ENCODE measurements around the gene BICRA. TPM values are rescaled to one million over a fixed set of nuclear protein-coding genes. Genes with fewer than 3 reads are reported as not detected.
A peak's percentile ranks its signal among the peaks of the same experiment; 100 is the strongest.

BICRA gene
- total and polyA plus RNA-seq, 12 donors: 1.8 to 24.6 (median 9.0) TPM

DNA sequence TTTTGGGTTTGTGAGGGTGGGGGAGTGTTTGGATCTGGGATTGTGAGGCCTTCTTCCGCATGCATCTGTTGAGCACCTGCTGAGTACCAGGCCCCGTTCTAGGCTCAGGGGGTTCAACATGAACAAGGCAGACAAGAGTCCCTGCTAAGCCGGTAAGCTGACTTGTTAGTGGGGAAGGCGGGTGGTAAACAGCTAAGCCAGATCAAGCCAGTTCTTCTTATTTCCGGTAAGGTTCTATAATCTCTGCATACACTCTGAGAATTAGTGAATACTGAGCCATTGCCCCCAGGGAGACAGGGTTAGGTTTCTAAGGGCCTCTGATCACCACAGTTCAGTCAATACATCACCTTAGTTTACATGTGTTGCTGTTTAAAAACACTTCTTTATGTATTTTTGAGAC lies 94.4 kb downstream of the BICRA start:
- intact Hi-C loops (cut with DNase I): loop anchor here in 1 of 2 donors (10.0 kb wide), 1 partner anchor 168 kb away; no protein-coding TSS in a partner anchor
- Histone ChIP-seq H3K27ac (no peak overlapping the region), H3K4me3 (no peak overlapping the region), H3K4me1 (replicated peaks in 1 of 2) (no peaks in the 10 kb centered on the region), H3K9me3 (replicated peaks in 1 of 3) (no peaks in the 10 kb centered on the region), H3K27me3 (no peaks in the 10 kb centered on the region), H3K36me3 (replicated peaks in 1 of 2) (peaks cover 0 to 39% of the 10 kb centered on the region in 2 donors)
- DNase-seq: no peak
- WGBS, 4 donors: 92 to 98% (median 95%) methylated on average over 5 of the region's 5 CpGs
- TF ChIP-seq POLR2A (IDR thresholded peaks at IDR 0.05): no peak
- TF ChIP-seq, protein P1, sequence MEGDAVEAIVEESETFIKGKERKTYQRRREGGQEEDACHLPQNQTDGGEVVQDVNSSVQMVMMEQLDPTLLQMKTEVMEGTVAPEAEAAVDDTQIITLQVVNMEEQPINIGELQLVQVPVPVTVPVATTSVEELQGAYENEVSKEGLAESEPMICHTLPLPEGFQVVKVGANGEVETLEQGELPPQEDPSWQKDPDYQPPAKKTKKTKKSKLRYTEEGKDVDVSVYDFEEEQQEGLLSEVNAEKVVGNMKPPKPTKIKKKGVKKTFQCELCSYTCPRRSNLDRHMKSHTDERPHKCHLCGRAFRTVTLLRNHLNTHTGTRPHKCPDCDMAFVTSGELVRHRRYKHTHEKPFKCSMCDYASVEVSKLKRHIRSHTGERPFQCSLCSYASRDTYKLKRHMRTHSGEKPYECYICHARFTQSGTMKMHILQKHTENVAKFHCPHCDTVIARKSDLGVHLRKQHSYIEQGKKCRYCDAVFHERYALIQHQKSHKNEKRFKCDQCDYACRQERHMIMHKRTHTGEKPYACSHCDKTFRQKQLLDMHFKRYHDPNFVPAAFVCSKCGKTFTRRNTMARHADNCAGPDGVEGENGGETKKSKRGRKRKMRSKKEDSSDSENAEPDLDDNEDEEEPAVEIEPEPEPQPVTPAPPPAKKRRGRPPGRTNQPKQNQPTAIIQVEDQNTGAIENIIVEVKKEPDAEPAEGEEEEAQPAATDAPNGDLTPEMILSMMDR (IDR thresholded peaks at IDR 0.05): no peak

DNA sequence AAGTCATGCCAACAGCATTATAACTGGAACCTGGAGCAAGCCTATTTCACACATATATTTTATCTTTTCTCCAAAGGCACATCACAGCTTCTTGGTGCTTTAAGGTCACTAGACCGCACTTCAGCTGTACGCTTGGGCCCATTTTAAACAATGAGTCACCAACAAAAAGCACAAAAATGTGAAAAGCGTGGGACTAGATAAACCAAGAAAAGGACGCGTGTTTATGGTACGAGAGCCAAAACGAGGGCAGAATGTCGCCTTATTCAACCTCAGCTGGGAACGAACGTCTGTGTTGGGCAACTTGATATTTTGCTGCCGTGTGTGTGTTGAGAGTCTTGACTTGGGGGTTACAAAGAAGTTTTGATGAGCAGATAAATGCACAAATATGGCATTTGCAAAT lies 95.1 kb downstream of the BICRA start:
- 92 to 95% (median 92%) methylated on average over 10 to 11 of the region's 11 CpGs for WGBS, 4 donors
- intact Hi-C loops (cut with DNase I): loop anchor here in 1 of 2 donors (10.0 kb wide), 1 partner anchor 169 kb away; no protein-coding TSS in a partner anchor
- Histone ChIP-seq H3K27ac (no peak overlapping the region), H3K9me3 (replicated peaks in 1 of 3) (no peaks in the 10 kb centered on the region), H3K4me3 (no peak overlapping the region), H3K27me3 (no peaks in the 10 kb centered on the region), H3K36me3 (replicated peaks in 1 of 2) (peaks cover 0 to 32% of the 10 kb centered on the region in 2 donors), H3K4me1 (replicated peaks in 1 of 2) (no peaks in the 10 kb centered on the region)
- TF ChIP-seq POLR2A (IDR thresholded peaks at IDR 0.05): no peak
- TF ChIP-seq, protein P1 (IDR thresholded peaks at IDR 0.05): no peak
- no peak for DNase-seq

DNA sequence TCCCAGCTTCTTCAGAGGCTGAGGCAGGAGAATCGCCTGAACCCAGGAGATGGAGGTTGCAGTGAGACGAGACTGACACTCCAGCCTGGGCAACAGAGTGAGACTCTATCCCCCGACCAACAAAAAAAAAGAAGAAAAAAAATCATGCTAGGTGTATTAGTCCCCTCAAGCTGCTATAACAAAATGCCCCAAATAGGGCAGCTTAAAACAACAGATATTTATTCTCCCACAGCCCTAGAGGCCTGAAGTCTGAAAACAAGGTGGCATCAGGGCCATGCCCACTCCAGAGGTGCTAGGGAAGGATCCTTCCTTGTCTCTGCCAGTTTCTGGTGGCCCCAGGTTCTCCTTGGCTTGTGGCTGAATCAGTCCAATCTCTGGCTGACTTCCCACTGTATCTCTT lies 95.7 kb downstream of the BICRA start:
- 93 to 100% (median 97%) methylated on average over 3 of the region's 3 CpGs for WGBS, 4 donors
- DNase-seq: no peak
- TF ChIP-seq, protein P1 (IDR thresholded peaks at IDR 0.05): no peak
- no peak for TF ChIP-seq POLR2A (IDR thresholded peaks at IDR 0.05)
- intact Hi-C loops (cut with DNase I): loop anchor here in 1 of 2 donors (10.0 kb wide), 1 partner anchor 170 kb away; no protein-coding TSS in a partner anchor
- Histone ChIP-seq H3K27ac (no peak overlapping the region), H3K4me3 (no peak overlapping the region), H3K4me1 (replicated peaks in 1 of 2) (no peaks in the 10 kb centered on the region), H3K9me3 (replicated peaks in 1 of 3) (no peaks in the 10 kb centered on the region), H3K27me3 (no peaks in the 10 kb centered on the region), H3K36me3 (replicated peaks in 1 of 2) (peaks cover 0 to 27% of the 10 kb centered on the region in 2 donors)

DNA sequence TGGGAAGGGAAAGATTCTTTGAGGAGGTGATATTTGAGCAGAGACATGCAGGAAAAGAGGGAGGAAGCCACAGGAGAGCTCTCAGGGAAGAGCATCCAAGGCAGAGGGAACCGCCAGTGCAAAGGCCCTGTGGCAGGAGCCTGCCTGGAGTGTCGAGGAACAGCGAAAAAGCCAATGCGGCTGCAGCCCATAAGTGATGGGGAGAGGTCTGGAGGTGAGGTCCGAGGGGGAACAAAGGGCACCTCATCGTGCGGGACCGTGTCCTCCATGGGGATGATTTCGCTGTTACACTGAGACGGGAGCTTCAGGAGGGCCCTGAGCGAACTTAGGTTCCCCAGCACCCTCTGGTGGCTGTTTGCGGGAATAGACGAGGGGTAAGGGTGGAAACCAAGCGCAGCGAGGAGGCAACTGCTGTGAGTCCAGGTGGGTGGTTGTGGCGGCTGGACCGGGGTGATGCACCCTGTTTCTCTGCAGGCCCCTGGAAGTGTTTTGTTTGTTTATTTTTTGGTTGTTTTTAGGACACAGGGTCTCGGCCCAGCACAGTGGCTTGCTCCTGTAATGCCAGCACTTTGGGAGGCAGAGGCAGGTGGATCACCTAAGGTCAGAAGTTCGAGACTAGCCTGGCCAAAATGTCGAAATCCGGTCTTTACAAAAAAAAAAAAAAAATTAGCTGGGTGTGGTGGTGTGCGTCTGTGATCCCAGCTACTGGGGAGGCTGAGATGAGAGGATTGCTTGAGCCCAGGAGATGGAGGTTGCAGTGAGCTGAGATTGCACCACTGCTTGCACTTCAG lies 98.4 kb downstream of the BICRA start:
- Histone ChIP-seq H3K4me1 (replicated peaks in 1 of 2) (no peaks in the 10 kb centered on the region), H3K9me3 (replicated peaks in 1 of 3) (no peaks in the 10 kb centered on the region), H3K36me3 (replicated peaks in 1 of 2) (peaks cover 0 to 4% of the 10 kb centered on the region in 2 donors), H3K4me3 (no peak overlapping the region), H3K27me3 (no peaks in the 10 kb centered on the region), H3K27ac (no peak overlapping the region)
- 19 to 21% (median 19%) methylated on average over 22 of the region's 22 CpGs for WGBS, 4 donors
- TF ChIP-seq, protein P1 (IDR thresholded peaks at IDR 0.05): peak; percentile 67 to 89 (median 82)
- no peak for TF ChIP-seq POLR2A (IDR thresholded peaks at IDR 0.05)
- intact Hi-C loops (cut with DNase I): loop anchor here in 1 of 2 donors (10.0 kb wide), 1 partner anchor 173 kb away; no protein-coding TSS in a partner anchor
- DNase-seq: peak; percentile 71 to 89 (median 81)

Data from adrenal gland (tissue), 12 donors.